GM21367 (cell line): ENCODE data around the gene HOXD13.
A peak's percentile ranks its signal among the peaks of the same experiment; 100 is the strongest.

Experiments used
- ATAC-seq: cut with Tn5 transposase; IDR thresholded peaks from one replicate; pipeline ENCODE4 v1.9.1; 2021; ENCODE audit not compliant: unreplicated experiment

The HOXD13 gene

DNA sequence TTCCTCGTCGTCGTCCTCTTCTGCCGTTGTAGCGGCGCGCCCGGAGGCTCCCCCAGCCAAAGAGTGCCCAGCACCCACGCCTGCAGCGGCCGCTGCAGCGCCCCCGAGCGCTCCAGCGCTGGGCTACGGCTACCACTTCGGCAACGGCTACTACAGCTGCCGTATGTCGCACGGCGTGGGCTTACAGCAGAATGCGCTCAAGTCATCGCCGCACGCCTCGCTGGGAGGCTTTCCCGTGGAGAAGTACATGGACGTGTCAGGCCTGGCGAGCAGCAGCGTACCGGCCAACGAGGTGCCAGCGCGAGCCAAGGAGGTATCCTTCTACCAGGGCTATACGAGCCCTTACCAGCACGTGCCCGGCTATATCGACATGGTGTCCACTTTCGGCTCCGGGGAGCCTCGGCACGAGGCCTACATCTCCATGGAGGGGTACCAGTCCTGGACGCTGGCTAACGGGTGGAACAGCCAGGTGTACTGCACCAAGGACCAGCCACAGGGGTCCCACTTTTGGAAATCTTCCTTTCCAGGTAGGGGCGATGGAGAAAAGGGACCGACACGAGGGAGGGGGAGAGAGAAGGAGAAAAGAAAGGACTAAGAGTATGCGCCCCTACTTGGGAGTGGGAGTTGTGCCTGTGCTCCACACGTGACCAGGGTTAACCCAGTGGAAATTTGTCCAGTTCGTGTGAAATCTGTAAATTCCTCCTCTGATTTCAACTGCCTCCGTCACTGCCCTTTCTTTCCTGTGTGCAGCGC, 800 bp downstream of the HOXD13 start:
- ATAC-seq = no peak

DNA sequence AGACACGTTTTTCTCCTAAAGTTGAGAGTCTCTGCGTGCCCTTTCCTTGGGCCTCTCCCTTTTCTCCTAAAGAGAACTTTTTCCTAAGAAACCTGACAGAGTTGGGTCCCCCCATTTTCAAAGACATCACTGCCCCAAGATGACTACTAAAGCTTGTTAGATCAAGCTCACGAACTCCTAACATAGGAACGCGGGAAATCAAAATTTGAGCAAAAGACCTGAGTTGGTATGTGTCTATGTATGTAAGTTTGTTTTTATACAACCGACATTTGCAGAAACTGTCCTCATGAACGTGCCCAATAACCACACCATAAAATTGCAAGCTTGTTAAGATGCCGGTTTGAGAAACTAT, 1.4 kb downstream of the HOXD13 start:
- ATAC-seq = no peak

DNA sequence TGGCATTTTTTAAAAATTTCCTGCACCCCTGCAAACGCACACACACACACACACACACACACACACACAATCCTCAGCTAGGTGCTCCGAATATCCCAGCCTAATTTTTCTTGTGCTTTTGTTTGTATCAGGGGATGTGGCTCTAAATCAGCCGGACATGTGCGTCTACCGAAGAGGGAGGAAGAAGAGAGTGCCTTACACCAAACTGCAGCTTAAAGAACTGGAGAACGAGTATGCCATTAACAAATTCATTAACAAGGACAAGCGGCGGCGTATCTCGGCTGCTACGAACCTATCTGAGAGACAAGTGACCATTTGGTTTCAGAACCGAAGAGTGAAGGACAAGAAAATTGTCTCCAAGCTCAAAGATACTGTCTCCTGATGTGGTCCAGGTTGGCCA, 1.8 kb downstream of the HOXD13 start:
- no peak for ATAC-seq

DNA sequence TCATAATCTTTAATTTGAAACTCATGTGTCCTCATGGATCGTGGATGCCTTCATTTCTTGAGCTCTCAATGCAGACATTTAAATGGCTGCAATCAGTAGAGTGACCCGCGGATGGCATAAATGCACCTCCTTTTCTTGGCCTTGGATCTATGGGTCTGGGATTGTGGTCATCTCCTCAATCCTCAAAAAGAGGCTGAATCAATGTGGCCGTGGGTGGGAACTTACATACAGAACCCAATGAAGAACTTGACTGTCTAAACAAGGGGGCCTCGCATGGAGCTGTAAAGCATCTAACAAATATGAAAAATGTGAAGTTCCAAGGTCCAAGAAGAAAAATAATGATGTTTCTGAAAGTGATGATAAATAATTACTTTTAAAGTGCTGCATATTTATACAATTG, 2.9 kb downstream of the HOXD13 start:
- no peak for ATAC-seq

DNA sequence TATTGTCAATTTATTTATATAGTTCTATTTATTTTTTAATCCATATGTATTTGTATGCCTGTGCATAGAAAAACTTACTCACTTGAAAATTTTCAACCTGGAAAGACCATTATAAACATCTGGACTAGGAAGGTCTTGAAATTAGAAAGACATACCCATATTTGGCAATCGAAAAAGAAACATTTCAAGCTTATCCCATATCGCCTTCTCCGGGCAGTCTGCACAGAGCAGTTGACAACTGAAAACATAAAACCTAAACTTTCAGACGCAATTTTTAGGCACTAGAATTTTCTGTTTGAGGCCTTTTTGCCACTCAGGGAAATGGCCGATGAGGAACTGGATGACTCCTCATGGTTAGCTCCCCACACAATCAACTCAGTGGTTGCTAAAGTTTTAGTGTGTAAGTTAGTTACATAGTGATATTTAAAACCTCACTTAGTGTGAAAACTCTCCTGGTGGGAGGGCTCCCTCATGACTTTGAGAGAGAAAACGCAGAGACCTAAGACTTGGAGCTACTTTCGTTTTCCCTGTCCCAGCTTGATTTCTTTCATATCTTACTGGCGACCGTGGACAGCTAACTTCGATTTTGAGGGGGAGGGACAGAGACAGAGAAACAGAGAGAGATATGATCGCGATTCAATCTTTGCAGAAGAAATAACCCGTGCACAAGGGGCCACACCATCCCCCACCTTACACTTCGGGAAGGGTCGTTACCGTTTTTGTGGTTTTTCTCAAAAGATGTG, 3.9 kb downstream of the HOXD13 start:
- no peak for ATAC-seq

DNA sequence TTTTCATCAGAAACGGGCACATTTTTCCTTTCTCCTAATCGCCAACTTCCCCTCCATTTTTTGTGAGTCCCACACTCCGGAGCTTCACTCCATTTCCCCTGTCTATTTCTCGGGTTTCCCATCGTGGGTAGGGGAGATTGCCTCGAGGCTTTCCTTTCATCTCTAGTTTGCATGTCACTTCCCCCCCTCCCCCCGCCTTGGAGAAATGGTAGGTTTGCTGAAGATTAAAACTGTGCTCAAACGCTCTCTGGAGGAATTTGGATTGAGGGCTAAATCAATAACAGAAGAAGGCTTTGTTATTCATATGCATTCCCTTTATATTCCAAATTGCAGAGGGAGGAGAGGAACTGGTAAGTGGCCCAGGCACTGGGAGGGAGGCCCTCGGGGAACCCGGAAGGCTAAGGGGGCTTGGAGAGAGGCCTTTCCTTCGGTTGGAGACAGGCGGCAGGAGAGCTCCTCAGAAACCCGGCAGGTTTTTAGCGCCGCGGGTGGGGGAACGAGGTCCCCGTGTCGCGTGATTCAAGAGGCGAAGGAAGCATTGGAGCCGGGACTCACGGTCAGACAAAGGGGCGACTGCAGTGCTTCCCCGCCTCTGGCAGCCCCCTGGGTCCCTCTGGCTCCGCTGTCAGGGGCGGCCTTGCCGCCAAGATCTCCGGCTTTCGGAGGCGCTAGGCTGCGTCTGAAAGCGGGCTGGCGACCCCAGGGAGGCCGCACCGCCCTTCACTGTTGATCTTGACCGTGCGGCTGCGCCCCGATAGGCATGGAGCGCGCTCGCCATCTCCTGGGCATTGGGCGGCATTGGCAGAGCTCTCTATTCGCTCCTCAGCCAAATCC, 4.7 kb downstream of the HOXD13 start:
- peak; percentile 83 for ATAC-seq

DNA sequence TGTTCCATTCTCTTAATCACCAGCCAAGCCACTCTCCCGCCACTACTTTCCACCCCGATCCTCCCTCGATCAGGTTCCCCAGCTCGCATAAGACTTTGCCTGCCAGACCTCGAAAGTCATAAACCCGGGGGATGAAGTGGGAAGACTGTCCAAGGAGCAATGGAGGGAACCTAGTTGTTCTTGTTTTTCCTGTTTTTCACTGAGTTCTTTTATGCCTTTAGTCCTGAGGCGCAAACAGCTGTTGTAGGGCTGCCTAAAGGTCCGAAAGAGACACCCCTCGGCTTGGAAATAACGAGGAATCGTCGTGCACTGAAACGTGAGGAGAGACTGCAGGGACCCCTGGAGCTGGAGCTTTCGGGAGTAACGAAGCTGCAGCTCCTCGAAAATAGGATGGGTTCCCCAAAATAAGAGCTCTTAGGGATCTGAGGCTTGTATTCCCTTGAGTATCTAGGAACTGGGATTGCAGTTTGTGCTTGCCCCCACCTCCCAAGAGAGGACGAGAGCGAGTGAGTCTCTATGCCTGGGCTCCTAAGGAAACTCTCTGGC, 5.4 kb downstream of the HOXD13 start:
- ATAC-seq = no peak

DNA sequence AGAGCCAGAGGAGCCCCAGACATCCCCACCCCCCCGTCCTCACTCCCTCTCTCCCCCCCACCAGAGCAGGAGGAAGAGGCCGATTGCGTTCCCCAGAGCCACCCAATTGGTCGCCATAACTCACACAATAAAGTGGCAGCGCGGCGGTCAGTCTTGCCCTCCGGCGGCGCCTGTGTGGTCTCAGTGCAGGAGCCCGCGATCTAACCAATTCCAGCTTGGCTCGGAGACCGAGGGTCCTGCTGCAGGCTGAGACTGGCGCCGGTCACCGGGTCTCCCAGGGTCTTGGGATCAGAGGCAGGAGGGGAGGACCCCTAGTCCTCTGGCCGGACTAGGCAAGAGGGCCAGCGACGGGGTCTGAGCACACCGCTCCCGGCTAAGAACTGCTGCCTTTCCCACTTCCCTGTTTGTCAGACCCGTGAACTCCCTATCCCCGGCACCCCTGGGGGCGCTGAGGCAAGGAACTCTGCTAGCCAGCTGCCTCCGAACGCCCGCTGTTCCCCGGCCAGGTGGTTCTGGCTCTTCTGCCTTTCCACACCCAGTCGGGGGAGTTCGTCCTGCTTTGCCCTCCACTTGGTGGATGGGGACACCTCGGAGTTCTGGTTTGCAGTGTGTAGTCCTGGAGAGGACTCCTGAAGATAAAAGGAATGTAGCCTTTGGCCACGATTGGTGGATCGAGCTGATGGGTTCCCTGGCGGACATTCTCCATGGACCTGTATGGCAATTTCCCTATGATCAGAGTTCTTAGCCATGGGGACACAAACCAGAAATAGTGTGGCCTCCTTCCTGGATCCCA, 6.0 kb downstream of the HOXD13 start:
- ATAC-seq = no peak

DNA sequence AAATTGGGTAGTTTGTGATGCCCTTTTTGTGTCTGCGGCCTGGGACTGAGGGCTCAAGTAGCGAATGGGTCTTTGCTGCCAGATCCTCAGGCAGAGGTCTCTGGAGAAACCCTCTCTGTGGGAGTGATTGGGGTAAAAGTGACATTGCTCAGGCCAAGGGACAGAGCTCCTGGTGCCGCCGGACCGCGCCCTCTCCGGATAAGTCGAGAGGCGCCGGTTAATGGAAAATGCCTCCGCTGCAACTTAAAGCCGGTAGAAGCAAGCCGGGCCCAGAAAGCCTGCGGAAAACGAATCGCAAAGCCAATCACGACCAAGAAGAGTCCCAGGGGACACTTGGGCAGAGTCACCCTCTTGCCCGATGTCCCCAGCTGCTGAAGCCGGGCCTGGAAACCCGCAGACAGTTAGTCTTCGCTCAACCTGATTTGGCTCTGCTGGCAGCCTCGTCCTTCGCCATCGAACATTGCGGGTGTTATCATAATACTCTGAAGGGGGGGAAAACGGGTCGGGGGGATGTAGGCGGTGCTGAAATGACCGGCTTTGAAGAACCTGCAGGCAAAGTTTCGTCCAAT, 6.7 kb downstream of the HOXD13 start:
- no peak for ATAC-seq

DNA sequence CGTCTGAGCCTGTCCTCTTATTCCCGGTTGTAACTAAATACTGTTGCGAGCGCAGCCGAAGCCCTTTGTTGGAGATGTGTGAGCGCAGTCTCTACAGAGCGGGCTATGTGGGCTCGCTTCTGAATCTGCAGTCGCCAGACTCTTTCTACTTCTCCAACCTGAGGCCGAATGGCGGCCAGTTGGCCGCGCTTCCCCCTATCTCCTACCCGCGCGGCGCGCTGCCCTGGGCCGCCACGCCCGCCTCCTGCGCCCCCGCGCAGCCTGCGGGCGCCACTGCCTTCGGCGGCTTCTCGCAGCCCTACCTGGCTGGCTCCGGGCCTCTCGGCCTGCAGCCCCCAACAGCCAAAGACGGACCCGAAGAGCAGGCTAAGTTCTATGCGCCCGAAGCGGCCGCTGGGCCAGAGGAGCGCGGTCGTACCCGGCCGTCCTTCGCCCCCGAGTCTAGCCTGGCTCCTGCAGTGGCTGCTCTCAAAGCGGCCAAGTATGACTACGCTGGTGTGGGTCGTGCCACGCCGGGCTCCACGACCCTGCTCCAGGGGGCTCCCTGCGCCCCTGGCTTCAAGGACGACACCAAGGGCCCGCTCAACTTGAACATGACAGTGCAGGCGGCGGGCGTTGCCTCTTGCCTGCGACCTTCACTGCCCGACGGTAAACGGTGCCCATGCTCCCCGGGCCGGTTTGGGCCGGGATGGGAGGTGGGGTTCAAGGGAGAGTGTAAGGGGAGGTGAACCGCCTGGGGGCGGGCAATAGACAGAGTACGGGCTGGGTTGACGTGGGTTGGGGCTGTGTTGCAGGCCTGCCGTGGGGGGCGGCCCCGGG, 7.4 kb downstream of the HOXD13 start, which contains the start of gene HOXD12:
TSS of gene HOXD12 (plus strand) at position 68 of the 819 bp plus-strand sequence. CDS start at position 75, 7 bp downstream.
- ATAC-seq = no peak

DNA sequence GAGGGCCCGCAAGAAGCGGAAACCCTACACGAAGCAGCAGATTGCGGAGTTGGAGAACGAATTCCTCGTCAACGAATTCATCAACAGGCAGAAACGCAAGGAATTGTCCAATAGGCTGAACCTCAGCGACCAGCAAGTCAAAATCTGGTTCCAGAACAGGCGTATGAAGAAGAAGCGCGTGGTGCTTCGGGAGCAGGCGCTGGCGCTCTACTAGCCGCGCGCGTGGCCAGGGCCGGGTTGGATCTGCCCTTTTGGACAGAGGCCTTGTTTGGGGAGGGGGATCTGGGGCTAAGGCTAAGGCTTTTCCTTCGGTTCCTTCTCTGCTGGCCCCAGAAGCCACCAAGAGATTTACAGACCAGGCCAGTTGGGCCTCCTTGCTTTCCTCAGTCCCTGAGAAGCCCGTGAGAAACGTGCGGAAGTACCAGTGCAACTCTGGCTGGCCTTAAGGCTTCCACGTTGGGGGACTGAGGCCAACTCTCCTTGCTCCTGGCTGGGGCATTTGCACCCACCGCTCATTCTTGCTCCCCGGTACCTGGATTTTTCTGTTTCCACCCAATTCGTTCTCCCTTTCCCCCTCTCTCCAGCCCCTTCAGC, 8.1 kb downstream of the HOXD13 start:
- no peak for ATAC-seq

DNA sequence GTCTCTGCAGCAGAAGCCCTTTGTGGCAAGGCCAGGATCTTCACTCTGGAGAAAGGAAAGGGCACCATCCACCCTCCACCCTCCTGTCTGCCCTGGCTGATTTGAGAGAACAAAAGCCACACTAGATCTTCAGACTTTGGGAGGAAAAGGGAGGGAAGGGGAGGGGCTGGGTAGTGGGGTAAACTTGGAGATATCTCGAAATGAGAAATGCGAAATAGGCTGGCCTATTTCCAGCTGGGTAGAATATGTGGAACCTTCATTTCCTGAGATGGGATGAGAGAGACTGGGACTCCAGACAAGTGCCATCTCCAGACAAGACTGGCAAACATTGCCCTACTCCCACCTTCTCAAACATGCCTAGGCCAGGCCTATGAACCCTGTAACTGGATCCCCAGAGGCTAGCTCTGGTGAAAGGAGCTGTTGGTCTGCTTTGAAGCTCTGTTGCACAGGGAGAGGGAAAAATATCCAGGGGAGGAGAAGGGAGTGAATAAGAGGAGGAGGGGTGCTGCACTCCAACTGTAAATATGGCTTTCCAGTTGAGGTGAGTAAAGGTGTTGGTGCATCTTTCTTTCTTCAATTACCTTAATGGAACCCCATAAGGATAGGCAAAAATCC, 8.8 kb downstream of the HOXD13 start:
- no peak for ATAC-seq

DNA sequence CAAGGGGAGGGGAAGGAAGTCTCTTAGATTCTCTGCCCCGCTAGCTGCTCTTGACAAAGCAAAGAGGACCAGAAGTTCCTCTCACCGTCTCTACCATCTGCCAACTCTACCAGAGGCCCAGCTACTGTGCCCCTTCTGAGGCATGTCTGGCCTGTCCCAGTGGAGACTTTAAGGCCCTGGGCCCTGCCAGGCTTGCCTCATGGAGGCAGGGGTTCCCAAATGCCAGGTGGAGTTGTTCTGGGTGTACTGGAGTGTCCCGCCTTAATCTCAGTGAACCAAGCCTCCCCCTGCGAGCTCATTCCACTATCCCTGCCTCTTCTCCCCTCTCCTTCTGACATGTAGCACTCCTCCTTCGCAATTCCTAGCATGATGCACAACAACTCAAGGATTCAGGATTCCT, 9.3 kb downstream of the HOXD13 start:
- no peak for ATAC-seq

DNA sequence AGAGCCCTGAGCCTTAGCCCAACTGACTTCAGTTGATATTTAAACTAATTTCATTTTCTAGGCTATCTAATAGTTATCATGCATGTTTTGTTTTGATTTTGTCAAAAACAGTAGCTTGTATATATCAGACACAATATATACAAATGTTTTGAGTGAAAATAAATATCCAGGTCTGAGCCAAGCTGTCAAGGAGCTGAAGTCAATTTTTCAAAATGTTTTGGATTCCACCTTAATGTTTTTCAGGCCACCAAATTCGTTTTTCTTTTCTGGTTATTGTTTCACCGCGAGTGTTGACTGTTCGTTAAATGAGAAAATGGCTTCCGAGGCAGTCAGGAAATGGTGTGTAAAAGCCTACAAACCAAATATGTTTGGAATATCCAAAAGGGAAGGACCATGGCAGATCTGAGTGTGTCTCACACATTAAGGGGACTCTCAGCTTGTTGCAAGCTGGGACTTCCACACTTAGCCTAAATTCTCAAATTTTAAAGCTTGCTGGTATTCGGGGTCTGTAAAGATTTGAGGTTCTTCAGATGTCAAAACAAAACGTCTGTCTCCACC, 9.9 kb downstream of the HOXD13 start:
- ATAC-seq = no peak

DNA sequence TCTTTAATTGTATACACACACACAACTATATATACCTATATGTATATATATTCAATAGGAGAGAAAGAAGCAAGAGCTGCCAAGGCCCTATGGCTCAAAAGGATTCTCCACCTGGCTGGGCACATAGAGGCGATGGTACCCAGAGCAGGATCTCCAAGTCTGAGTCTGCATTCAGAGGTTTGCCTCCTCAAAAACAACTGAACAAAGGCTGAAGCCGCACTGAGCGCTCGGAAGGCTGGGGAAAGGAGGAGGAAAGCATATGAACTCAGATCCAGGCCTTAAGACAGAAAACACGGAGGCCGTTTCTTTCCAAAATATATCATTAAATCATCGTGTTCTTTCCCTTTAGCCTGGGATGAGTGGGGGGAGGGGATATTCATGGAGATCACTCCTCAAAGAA, 10.7 kb downstream of the HOXD13 start:
- ATAC-seq = no peak

DNA sequence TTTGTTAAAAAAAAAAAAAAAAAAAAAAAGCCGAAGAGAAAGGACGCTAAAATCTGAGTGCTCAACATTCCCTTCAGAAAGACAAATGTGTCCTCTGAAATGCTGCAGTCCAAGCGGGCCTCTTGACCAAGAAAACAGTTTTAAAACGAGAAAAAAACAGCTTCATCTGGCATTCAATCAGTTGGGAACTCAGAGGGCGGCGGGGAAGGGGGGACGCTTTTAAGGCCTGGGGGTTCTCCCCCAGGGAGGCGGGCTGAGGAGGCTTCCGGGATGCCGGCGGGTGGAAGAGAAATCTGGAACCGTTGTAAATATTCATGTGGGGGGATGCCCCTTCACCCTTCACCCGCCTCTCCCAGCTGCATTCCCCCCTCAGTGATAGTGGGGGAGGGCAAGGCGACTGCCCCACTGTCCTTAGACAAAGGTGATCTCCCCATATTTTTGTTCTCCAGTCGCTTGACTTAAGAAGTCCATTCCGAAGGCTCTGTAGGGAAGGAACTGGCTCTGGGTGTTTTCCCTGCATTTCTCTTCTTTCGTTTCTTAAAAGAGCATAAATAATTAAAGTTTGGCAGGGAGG, 11.3 kb downstream of the HOXD13 start:
- no peak for ATAC-seq

DNA sequence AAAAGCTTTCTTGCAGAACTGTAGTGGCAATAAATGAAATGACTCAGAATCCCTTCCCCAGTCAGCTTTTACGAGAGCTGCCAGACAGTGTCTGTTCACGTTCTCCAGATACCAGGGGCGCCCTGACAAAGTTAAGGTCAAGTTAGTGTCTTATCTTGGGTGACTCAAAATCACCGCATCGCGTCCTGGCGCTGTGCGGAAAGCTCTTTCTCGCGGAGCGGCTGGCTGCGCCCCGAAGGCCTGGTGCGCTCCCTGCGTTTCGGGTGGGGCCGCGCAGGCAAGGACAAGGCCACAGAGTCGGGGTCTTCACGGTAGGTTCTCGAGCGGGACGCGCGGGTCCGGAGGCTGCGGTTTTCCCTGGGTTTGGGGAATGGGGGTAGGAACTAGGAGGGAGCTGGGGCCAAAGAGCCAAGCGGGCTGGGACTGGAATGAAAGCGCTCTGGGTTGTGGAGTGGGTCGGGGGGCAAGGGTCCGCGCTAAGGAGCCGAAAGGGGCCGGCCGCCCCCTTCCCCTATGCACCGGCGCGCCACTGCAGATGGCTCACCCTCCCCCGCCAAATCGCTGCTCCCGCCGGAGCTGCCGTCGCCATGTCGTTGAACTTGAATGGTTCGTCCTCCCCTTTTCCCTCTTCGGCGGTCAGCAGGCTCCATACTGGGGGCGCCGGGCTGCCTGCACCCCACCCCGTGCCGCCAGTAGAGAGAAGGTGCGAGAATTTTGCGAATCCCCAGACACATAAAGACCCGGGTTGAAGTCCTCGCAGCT, 12.0 kb downstream of the HOXD13 start:
- ATAC-seq = no peak
